ENCODE results near the gene NSD2.

- TF ChIP-seq CTCF (conservative IDR thresholded peaks at IDR 0.05 in 1 of 2, IDR thresholded peaks at IDR 0.05 in 1 of 2; ENCODE audit: extremely low read depth in 1 of 2, insufficient read depth in 1 of 2, low read depth in 1 of 2, low read length in 2 of 2) = no peak
- no peak for TF ChIP-seq EZH2 (IDR thresholded peaks at IDR 0.05; ENCODE audit: borderline replicate concordance, low read length)
These were observed 89.8 kb downstream of the NSD2 start for GRCh38 chr4:1961038-1961437.
